ENCODE results near the gene WEE2.
"Not testable (repeated sequence)": the region's sequence is repeated elsewhere in the genome, so short reads cannot be mapped to it uniquely, and the experiment has no call there.

WEE2 gene

GRCh38 chr7:141712603-141713255 is 4.6 kb downstream of the WEE2 start:
- DNase-seq (ENCODE audit: low read depth in 2 of 2, low spot score in 1 of 2), result no peak

- no peak for DNase-seq (ENCODE audit: low read depth in 2 of 2, low spot score in 1 of 2)
Measured at GRCh38 chr7:141713890-141714289, 5.7 kb downstream of the WEE2 start.

GRCh38 chr7:141714571-141714970 is 6.4 kb downstream of the WEE2 start:
- no peak for DNase-seq (ENCODE audit: low read depth in 2 of 2, low spot score in 1 of 2)

GRCh38 chr7:141715018-141715417 is 6.9 kb downstream of the WEE2 start:
- no peak for DNase-seq (ENCODE audit: low read depth in 2 of 2, low spot score in 1 of 2)

- no peak for DNase-seq (ENCODE audit: low read depth in 2 of 2, low spot score in 1 of 2)
Measured at GRCh38 chr7:141715794-141716689, 7.9 kb downstream of the WEE2 start.

GRCh38 chr7:141717450-141717849 is 9.3 kb downstream of the WEE2 start:
- DNase-seq (ENCODE audit: low read depth in 2 of 2, low spot score in 1 of 2), result no peak

- no peak for DNase-seq (ENCODE audit: low read depth in 2 of 2, low spot score in 1 of 2)
Measured at GRCh38 chr7:141722529-141722928, 14.4 kb downstream of the WEE2 start.

- no peak for DNase-seq (ENCODE audit: low read depth in 2 of 2, low spot score in 1 of 2)
Measured at GRCh38 chr7:141729020-141729419, 20.9 kb downstream of the WEE2 start.

- DNase-seq (ENCODE audit: low read depth in 2 of 2, low spot score in 1 of 2), result no peak
Measured at GRCh38 chr7:141731476-141732149, 23.5 kb downstream of the WEE2 start.

GRCh38 chr7:141737118-141737835 is 29.1 kb downstream of the WEE2 start:
- no peak for DNase-seq (ENCODE audit: low read depth in 2 of 2, low spot score in 1 of 2)

- DNase-seq (ENCODE audit: low read depth in 2 of 2, low spot score in 1 of 2), result peak; percentile 70 to 80
Measured at GRCh38 chr7:141737836-141738591, 29.9 kb downstream of the WEE2 start, which contains the start of gene SSBP1. Gene SSBP1 (plus strand): TSS chr7:141738358. CDS start chr7:141739167, 809 bp downstream.

- DNase-seq (ENCODE audit: low read depth in 2 of 2, low spot score in 1 of 2), result no peak
Measured at GRCh38 chr7:141738592-141739013, 30.4 kb downstream of the WEE2 start.

- no peak for DNase-seq (ENCODE audit: low read depth in 2 of 2, low spot score in 1 of 2)
Measured at GRCh38 chr7:141739250-141739649, 31.1 kb downstream of the WEE2 start.

DNA sequence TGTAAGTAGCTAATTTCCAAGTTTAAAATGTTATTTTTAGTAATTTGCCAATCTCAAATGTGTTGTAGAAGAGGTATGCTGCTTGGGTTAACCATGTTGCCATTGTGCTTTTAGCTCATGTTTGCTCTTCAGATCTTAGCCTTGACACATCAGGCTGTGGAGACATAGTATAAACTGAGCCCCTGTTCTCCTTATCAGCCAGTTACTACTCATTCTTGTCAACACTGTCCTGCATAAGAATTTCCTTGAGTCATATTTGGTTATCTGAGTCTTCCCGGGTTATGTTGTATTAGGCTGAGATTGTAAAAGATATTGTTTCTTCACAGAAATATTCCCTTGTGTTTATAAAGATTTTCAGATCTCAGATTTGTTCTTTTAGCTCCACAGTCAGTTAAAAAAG is 34.1 kb downstream of the WEE2 start:
- no peak for DNase-seq (ENCODE audit: low read depth in 2 of 2, low spot score in 1 of 2)

DNA sequence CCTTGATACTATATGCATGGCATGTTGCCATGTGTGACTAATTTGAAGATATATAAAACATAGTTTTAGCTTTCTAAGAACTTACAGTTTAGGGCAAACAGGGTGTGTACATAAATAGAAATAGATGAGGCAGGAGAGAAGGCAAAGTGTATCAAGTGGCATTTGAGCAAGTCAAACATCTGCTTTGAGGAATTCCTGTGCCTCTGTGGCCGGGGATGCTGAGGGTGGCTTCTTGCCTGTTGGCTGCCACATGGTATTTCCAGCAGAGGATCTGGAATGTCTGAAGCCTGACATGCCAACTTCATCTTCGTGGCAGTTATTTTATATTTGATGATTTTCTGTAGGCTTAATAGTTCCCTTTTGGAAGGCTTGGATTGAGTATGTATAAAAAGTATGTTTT is 36.0 kb downstream of the WEE2 start:
- DNase-seq (ENCODE audit: low read depth in 2 of 2, low spot score in 1 of 2), result no peak

GRCh38 chr7:141748396-141748795 is 40.2 kb downstream of the WEE2 start:
- no peak for DNase-seq (ENCODE audit: low read depth in 2 of 2, low spot score in 1 of 2)

GRCh38 chr7:141751904-141752303 is 43.8 kb downstream of the WEE2 start:
- DNase-seq (ENCODE audit: low read depth in 2 of 2, low spot score in 1 of 2), result not testable (repeated sequence)

DNA sequence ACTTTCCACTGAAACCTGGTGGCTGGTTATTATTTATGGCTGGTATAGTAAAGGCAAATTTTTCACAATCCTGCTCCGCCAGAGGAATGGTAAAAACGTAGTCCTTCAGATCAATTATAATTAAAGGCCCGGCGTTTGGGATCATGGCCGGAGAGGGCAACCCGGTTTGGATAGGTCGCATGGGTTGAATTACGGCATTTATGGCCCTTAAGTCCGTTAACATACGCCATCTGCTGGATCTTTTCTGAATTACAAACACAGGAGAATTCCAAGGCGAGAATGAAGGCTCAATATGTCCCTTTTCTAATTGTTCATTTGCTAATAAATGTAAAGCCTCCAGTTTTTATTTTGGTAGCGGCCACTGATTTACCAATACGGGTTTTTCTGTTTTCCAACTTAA is 44.5 kb downstream of the WEE2 start:
- DNase-seq (ENCODE audit: low read depth in 2 of 2, low spot score in 1 of 2), result no peak

- DNase-seq (ENCODE audit: low read depth in 2 of 2, low spot score in 1 of 2), result no peak
Measured at GRCh38 chr7:141754939-141755338, 46.8 kb downstream of the WEE2 start.

- no peak for DNase-seq (ENCODE audit: low read depth in 2 of 2, low spot score in 1 of 2)
Measured at GRCh38 chr7:141763797-141764196, 55.6 kb downstream of the WEE2 start, which contains the start of gene TAS2R3. Gene TAS2R3 (plus strand): TSS chr7:141764097. CDS start chr7:141764159, 62 bp downstream.
